Right lobe of liver (tissue), 4 donors: ENCODE results near the gene SLC13A3.

Experiments
- CTCF ChIP-seq, 4 donors: fragments of 200-600 bp in 3 of 4; fragments of 450-650 bp in 1 of 4; IDR thresholded peaks; one replicate each; pipeline versions ENCODE4 v1.5.1 to v1.8.0; 2016 to 2022; ENCODE audit warnings: antibody characterized with exemption in 4 of 4, mild to moderate bottlenecking in 2 of 4
- POLR2A ChIP-seq: fragments of 450-650 bp; IDR thresholded peaks from one replicate; pipeline ENCODE4 v1.6.1; 2017; ENCODE audit warnings: antibody characterized with exemption, mild to moderate bottlenecking
- donor health status: DM: no; HTN: no; CAD: no.
- donor health status: DM: no; HTN: no; CAD: no.
- donor health status: DM: no; HTN: yes; CAD: no.

- TF ChIP-seq CTCF (IDR thresholded peaks at IDR 0.05) (no peak), POLR2A (no peak)
Measured at GRCh38 chr20:46550461-46550860, 100.8 kb downstream of the SLC13A3 start, which contains the start of gene OCSTAMP.
